ENCODE results near the gene ZNF559.

Gene ZNF559

DNA sequence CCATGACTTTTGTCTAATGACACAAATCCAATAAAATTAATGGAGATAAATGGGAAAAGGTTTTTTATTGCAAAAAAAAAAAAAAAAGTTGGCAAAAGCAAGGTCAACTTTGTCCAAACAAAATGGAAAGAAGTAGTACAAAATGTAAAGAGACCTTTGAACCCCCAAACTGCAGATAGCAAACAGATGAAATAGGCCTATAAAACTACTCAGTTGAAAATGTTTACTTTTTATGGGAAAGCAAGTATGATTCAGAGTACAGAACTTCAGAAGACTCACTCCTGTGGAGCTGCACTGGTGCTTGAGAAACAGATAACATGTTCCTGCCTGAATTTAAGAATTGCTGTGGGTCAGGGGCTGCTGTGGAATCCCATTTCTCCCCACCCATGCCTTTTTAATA is 29.0 kb downstream of the ZNF559 start:
- DNase-seq (ENCODE audit: low read depth): no peak

DNA sequence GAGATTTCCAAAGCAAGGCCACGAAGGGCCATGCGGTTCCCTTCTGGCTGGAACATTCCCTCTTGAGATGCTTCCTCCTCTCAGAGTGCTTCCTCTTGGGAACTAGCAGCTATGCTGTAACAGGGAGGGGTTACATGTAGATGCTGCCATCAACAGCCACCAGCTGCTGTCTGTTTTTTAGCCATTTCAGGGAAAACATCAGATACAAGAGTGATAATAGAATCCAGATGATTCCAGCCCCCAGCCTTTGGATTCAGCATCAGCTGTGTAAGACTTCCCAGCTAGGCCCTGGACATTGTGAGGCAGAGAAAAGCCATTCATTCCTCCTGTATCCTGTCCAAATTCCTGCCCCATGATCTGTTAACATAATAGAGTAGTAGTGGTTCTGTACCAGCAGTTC is 30.7 kb downstream of the ZNF559 start:
- no peak for DNase-seq (ENCODE audit: low read depth)

DNA sequence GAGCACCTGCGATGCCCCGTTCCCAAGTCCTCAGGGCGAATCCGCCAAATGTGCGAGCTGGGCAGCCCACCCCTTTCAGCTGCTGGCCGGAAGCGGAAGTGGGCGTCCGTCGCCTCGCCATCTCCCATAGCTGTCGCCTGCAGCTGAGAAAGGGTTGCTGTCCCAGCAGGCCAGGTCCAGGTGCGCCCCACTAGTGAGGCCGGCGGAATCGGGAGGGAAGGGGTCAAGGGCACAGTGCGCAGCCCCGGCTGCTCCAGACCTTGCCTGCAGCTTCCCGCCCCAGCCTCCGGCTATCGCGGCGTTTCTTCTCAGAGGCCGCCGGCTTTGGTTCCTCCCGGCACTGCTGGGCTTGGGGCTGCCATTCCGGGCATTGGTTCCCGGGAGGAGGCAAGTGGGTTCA is 38.9 kb downstream of the ZNF559 start, which contains the start of gene ZNF177:
Gene ZNF177, plus strand, starts transcription at position 109 of the 400 bp plus-strand sequence. CDS start 15,299 bp downstream, outside the sequence.
- DNase-seq (ENCODE audit: low read depth): no peak

- no peak for DNase-seq (ENCODE audit: low read depth)
Observed at GRCh38 chr19:9370738-9371619, 47.0 kb downstream of the ZNF559 start.

DNA sequence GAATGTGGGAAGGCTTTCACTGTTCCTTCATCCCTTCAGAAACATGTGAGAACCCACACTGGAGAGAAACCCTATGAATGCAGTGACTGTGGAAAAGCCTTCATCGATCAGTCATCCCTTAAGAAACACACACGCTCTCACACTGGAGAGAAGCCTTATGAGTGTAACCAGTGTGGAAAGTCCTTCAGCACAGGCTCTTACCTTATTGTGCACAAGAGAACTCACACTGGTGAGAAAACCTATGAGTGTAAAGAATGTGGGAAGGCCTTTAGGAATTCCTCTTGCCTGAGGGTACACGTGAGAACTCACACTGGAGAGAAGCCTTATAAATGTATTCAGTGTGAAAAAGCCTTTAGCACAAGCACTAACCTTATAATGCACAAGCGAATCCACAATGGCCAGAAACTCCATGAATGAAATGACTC is 57.4 kb downstream of the ZNF559 start:
- DNase-seq (ENCODE audit: low read depth): no peak
